HG02623 (cell line): ENCODE measurements around the gene CFAP46.
"Not testable (repeated sequence)": the region's sequence is repeated elsewhere in the genome, so short reads cannot be mapped to it uniquely, and the experiment has no call there.

ENCODE experiments used
- ATAC-seq: cut with Tn5 transposase; IDR thresholded peaks from one replicate; pipeline ENCODE4 v1.9.1; 2021; ENCODE audit warnings: moderate library complexity; ENCODE audit not compliant: unreplicated experiment

Gene CFAP46

GRCh38 chr10:132931258-132932250 lies 10.8 kb downstream of the CFAP46 start:
- ATAC-seq: not testable (repeated sequence)

GRCh38 chr10:132930701-132931100 lies 11.7 kb downstream of the CFAP46 start:
- ATAC-seq: not testable (repeated sequence)

- ATAC-seq: no peak
Measured at GRCh38 chr10:132929953-132930548, 12.3 kb downstream of the CFAP46 start.

GRCh38 chr10:132929480-132929879 lies 12.9 kb downstream of the CFAP46 start:
- no peak for ATAC-seq

GRCh38 chr10:132928261-132928660 lies 14.1 kb downstream of the CFAP46 start:
- ATAC-seq: no peak

GRCh38 chr10:132927824-132928223 lies 14.5 kb downstream of the CFAP46 start:
- no peak for ATAC-seq

GRCh38 chr10:132926777-132927650 lies 15.4 kb downstream of the CFAP46 start:
- no peak for ATAC-seq

GRCh38 chr10:132926070-132926469 lies 16.3 kb downstream of the CFAP46 start:
- no peak for ATAC-seq

- ATAC-seq: no peak
Measured at GRCh38 chr10:132925614-132926013, 16.8 kb downstream of the CFAP46 start.

- ATAC-seq: no peak
Measured at GRCh38 chr10:132925071-132925561, 17.3 kb downstream of the CFAP46 start.

- ATAC-seq: no peak
Measured at GRCh38 chr10:132924046-132924952, 18.1 kb downstream of the CFAP46 start.

- ATAC-seq: not testable (repeated sequence)
Measured at GRCh38 chr10:132923384-132923783, 19.0 kb downstream of the CFAP46 start.

GRCh38 chr10:132922872-132923271 lies 19.5 kb downstream of the CFAP46 start:
- ATAC-seq: no peak

- no peak for ATAC-seq
Measured at GRCh38 chr10:132921818-132922807, 20.3 kb downstream of the CFAP46 start.

- ATAC-seq: no peak
Measured at GRCh38 chr10:132921086-132921485, 21.3 kb downstream of the CFAP46 start.

- ATAC-seq: no peak
Measured at GRCh38 chr10:132920101-132920925, 22.1 kb downstream of the CFAP46 start.

- ATAC-seq: no peak
Measured at GRCh38 chr10:132919374-132920100, 22.8 kb downstream of the CFAP46 start.
